GM10266 (cell line): ENCODE measurements around the gene CYP4F8.
A peak's percentile ranks its signal among the peaks of the same experiment; 100 is the strongest.
"Not testable (repeated sequence)": the region's sequence is repeated elsewhere in the genome, so short reads cannot be mapped to it uniquely, and the experiment has no call there.

Experiments
- DNase-seq: peaks from one replicate; pipeline ENCODE4 v3.0.0; 2012; ENCODE audit errors: extremely low spot score
- CTCF ChIP-seq: IDR thresholded peaks from 2 replicates; pipeline ENCODE4 v1.5.1; 2012; ENCODE audit warnings: mild to moderate bottlenecking, low read depth; ENCODE audit not compliant: control insufficient read depth, insufficient read depth; ENCODE audit errors: missing control alignments

CYP4F8 gene

GRCh38 chr19:15584095-15584494 lies 30.9 kb upstream of the CYP4F8 start:
- TF ChIP-seq CTCF = no peak
- no peak for DNase-seq

GRCh38 chr19:15584541-15585115 lies 30.4 kb upstream of the CYP4F8 start:
- peak; percentile 96 for TF ChIP-seq CTCF
- peak; percentile 81 for DNase-seq

GRCh38 chr19:15587663-15588062 lies 27.4 kb upstream of the CYP4F8 start:
- TF ChIP-seq CTCF = no peak
- no peak for DNase-seq

GRCh38 chr19:15588265-15588664 lies 26.8 kb upstream of the CYP4F8 start:
- no peak for DNase-seq
- no peak for TF ChIP-seq CTCF

GRCh38 chr19:15589760-15590451 lies 25.1 kb upstream of the CYP4F8 start:
- no peak for DNase-seq
- TF ChIP-seq CTCF = no peak

GRCh38 chr19:15591796-15592195 lies 23.2 kb upstream of the CYP4F8 start:
- TF ChIP-seq CTCF = no peak
- no peak for DNase-seq

- not testable (repeated sequence) for DNase-seq
Measured at GRCh38 chr19:15592506-15592905, 22.5 kb upstream of the CYP4F8 start.

GRCh38 chr19:15593766-15594165 lies 21.3 kb upstream of the CYP4F8 start:
- not testable (repeated sequence) for DNase-seq
